Endothelial cell of umbilical vein (primary cell): Measurements from ENCODE around the gene RSPRY1. TPM values are rescaled to one million over a fixed set of nuclear protein-coding genes. Genes with fewer than 3 reads are reported as not detected.

Experiments used
- BruUV-seq: library from RNA; stranded (reverse); fragments of 400-500 nt; replicated peaks from 2 replicates; lab custom pipeline; 2021; lab: Mats Ljungman, UMichigan
- CTCF ChIA-PET: fragments of 300-600, 350-600 bp; sonication (Branson Sonifier 250); formaldehyde crosslinking; loops from one replicate; lab custom pipeline; 2021; ENCODE audit warnings: antibody characterized with exemption, inconsistent platforms; lab: Charles Lee
- POLR2A ChIA-PET: fragments of 300-600, 350-600 bp; sonication (Branson Sonifier 250); formaldehyde crosslinking; loops from one replicate; lab custom pipeline; 2021; ENCODE audit warnings: antibody characterized with exemption, inconsistent platforms; lab: Charles Lee
- DNase-seq: peaks from one replicate; pipeline ENCODE4 v3.0.0-alpha.2; 2011; ENCODE audit warnings: low read depth, low spot score
- FAIRE-seq: peaks from 2 replicates; lab custom pipeline; 2011; peaks lifted over from hg19 to GRCh38; lab: Jason Lieb, UNC
- H2AFZ ChIP-seq: 2 replicates; pipeline ENCODE4 v1.6.0; 2012; ENCODE audit warnings: low read depth, low read length, control low read depth, inconsistent platforms
- H3K27ac ChIP-seq: 2 replicates; pipeline ENCODE4 v1.5.1; 2011; ENCODE audit warnings: low read depth, mild to moderate bottlenecking, control low read depth, low read length, moderate library complexity; ENCODE audit not compliant: insufficient read depth
- H3K27me3 ChIP-seq, 2 experiments: 2 replicates each; pipeline versions ENCODE4 v1.6.0 to v1.6.1; 2011; ENCODE audit warnings: low read length in 2 of 2, mixed read lengths in 1 of 2; ENCODE audit not compliant: control insufficient read depth in 2 of 2, insufficient read depth in 2 of 2
- H3K36me3 ChIP-seq, 2 experiments: 2 replicates in 1 of 2; 3 replicates in 1 of 2; pipeline ENCODE4 v1.5.1; 2011; ENCODE audit warnings: low read length in 2 of 2, mild to moderate bottlenecking in 1 of 2, moderate library complexity in 1 of 2; ENCODE audit not compliant: control insufficient read depth in 2 of 2, insufficient read depth in 2 of 2; ENCODE audit errors: extremely low read depth in 1 of 2
- H3K4me1 ChIP-seq: 3 replicates; pipeline ENCODE4 v1.5.1; 2011; ENCODE audit warnings: mild to moderate bottlenecking, low read length; ENCODE audit not compliant: control insufficient read depth, insufficient read depth; ENCODE audit errors: extremely low read depth
- H3K4me2 ChIP-seq: 2 replicates; pipeline ENCODE4 v1.6.1; 2011; ENCODE audit warnings: low read length, control low read depth, mixed read lengths; ENCODE audit not compliant: insufficient read depth
- H3K4me3 ChIP-seq, 3 experiments: fragments of 200-600 bp in 1 of 3; sonication (generic), shearing (Covaris generic) in 1 of 3; replicated peaks in 1 of 3; 2 replicates each; pipeline ENCODE4 v1.5.1; 2011 to 2016; ENCODE audit warnings: control low read depth in 3 of 3, low read length in 3 of 3, mild to moderate bottlenecking in 2 of 3, inconsistent platforms in 1 of 3, low read depth in 1 of 3, moderate library complexity in 1 of 3; ENCODE audit not compliant: insufficient read depth in 1 of 3
- H3K79me2 ChIP-seq: 2 replicates; pipeline ENCODE4 v1.6.0; 2012; ENCODE audit warnings: low read length, inconsistent platforms; ENCODE audit not compliant: control insufficient read depth, insufficient read depth
- H3K9ac ChIP-seq: replicated peaks from 2 replicates; pipeline ENCODE3; 2011; ENCODE audit warnings: low read length, control low read depth; ENCODE audit not compliant: insufficient read depth; ENCODE audit errors: extremely low read depth
- H3K9me1 ChIP-seq: replicated peaks from 3 replicates; pipeline ENCODE4 v1.6.0; 2011; ENCODE audit warnings: mild to moderate bottlenecking, low read length; ENCODE audit not compliant: control insufficient read depth, insufficient read depth; ENCODE audit errors: extremely low read depth
- H3K9me3 ChIP-seq: replicated peaks from 2 replicates; pipeline ENCODE4 v1.5.1; 2012; ENCODE audit warnings: low read length, inconsistent platforms; ENCODE audit not compliant: control insufficient read depth, insufficient read depth
- H4K20me1 ChIP-seq: replicated peaks from 2 replicates; pipeline ENCODE3; 2011; ENCODE audit warnings: mild to moderate bottlenecking, low read length; ENCODE audit not compliant: control insufficient read depth, insufficient read depth; ENCODE audit errors: extremely low read depth
- CTCF ChIP-seq, 2 donors: IDR thresholded peaks; 1 replicate in 1 of 2; 2 replicates in 1 of 2; pipeline ENCODE4 v1.5.1; 2011; ENCODE audit warnings: low read length in 2 of 2, mild to moderate bottlenecking in 2 of 2, moderate library complexity in 2 of 2, control low read depth in 1 of 2, inconsistent platforms in 1 of 2, low read depth in 1 of 2; ENCODE audit not compliant: insufficient read depth in 1 of 2; ENCODE audit errors: extremely low read depth in 1 of 2
- EZH2 ChIP-seq: IDR thresholded peaks from 2 replicates; pipeline ENCODE4 v1.6.1; 2012; ENCODE audit warnings: borderline replicate concordance, low read depth, mild to moderate bottlenecking, moderate library complexity, low read length, inconsistent platforms; ENCODE audit not compliant: severe bottlenecking
- FOS ChIP-seq: IDR thresholded peaks from 2 replicates; pipeline ENCODE4 v1.6.1; 2011; ENCODE audit warnings: mild to moderate bottlenecking, low read length, moderate library complexity, borderline replicate concordance; ENCODE audit not compliant: insufficient read depth
- GATA2 ChIP-seq: IDR thresholded peaks from 2 replicates; pipeline ENCODE4 v1.7.0; 2011; ENCODE audit warnings: low read depth, mild to moderate bottlenecking, moderate library complexity, mixed read lengths, low read length; ENCODE audit not compliant: insufficient read length, insufficient read depth
- JUN ChIP-seq: IDR thresholded peaks from 2 replicates; pipeline ENCODE4 v1.6.1; 2011; ENCODE audit warnings: borderline replicate concordance, low read depth; ENCODE audit not compliant: insufficient read length, insufficient read depth
- MAX ChIP-seq: IDR thresholded peaks from 2 replicates; pipeline ENCODE4 v1.6.1; 2011; ENCODE audit not compliant: insufficient read depth, insufficient read length
- MYC ChIP-seq: IDR thresholded peaks from one replicate; pipeline ENCODE4 v1.6.1; 2011; ENCODE audit warnings: mild to moderate bottlenecking, low read depth, low read length
- POLR2A ChIP-seq: IDR thresholded peaks from 2 replicates; pipeline ENCODE4 v1.6.1; 2012; ENCODE audit warnings: low read depth, mild to moderate bottlenecking, control low read depth, low read length
- POLR2AphosphoS5 ChIP-seq: IDR thresholded peaks from 2 replicates; pipeline ENCODE4 v1.6.1; 2012; ENCODE audit warnings: low read depth, mild to moderate bottlenecking, control low read depth, low read length, moderate library complexity; ENCODE audit not compliant: insufficient read depth
- dilution Hi-C: fragments of 300-500 bp; cut with MboI; formaldehyde crosslinking; loops from one replicate; pipeline ENCODE4 v1.15.0; 2019; ENCODE audit warnings: low sequenced_read_pairs; ENCODE audit not compliant: extremely low pct_ligation_motif_present
- intact Hi-C: fragments of 100-400 bp; cut with micrococcal nuclease; formaldehyde crosslinking; loops from one replicate; pipeline ENCODE4 v1.10.0; 2022
- polyA plus RNA-seq, 4 experiments: library from polyadenylated mRNA; depleted of rRNA in 3 of 4; stranded (reverse) in 3 of 4; unstranded in 1 of 4; fragments of >200 nt; gene quantifications; 2 replicates each; pipeline versions ENCODE4 v1.2.1 to v1.2.3, GENCODE V29; 2011 to 2012; ENCODE audit warnings: missing spikeins in 1 of 4
- total RNA-seq: library from RNA; stranded (reverse); gene quantifications from 2 replicates; pipeline ENCODE4 v1.2.3, GENCODE V29; 2021

Gene RSPRY1
- total and polyA plus RNA-seq, 2 donors (not counting 3 experiments of a cell fraction or from before 2014, with no cell fraction given) = 28.5 to 55.1 TPM

GRCh38 chr16:57148481-57148880 lies 37.6 kb upstream of the RSPRY1 start:
- ChIA-PET POLR2A (interaction anchor here (1.5 kb wide), 1 partner anchor 56 kb away, joined by 5 read pairs; the partner anchor contains the start of gene CPNE2), CTCF (interaction anchor here (1.0 to 6.4 kb wide), 4 partner anchors 8 to 56 kb away, joined by 3 to 57 read pairs (median 6); partner anchors contain the start of gene CPNE2)
- Histone ChIP-seq H3K4me1 (peaks cover 48% of the 10 kb centered on the region), H3K27me3 (no peaks in the 10 kb centered on the region), H4K20me1 (no peaks in the 10 kb centered on the region), H3K36me3 (peaks cover 0 to 5% of the 10 kb centered on the region in 2 experiments), H3K9me3 (no peaks in the 10 kb centered on the region), H3K79me2 (no peaks in the 10 kb centered on the region), H3K27ac (peak overlapping the region; percentile 84), H2AFZ (no peak overlapping the region), H3K9me1 (no peaks in the 10 kb centered on the region), H3K9ac (peak overlapping the region; percentile 31), H3K4me3 (no peak overlapping the region), H3K4me2 (peak overlapping the region; percentile 67)
- DNase-seq (no peak), FAIRE-seq (peak; percentile 50)
- dilution Hi-C loops = loop anchor here (5.0 kb wide), 1 partner anchor 34 kb away; no protein-coding TSS in a partner anchor
- TF ChIP-seq GATA2 (no peak), POLR2AphosphoS5 (no peak), MAX (no peak), MYC (no peak), POLR2A (no peak)
- BruUV-seq = no TSS peak
- intact Hi-C loops = no loop called here

- dilution Hi-C loops = loop anchor here (5.0 kb wide), 1 partner anchor 33 kb away; no protein-coding TSS in a partner anchor
- H3K79me2 ChIP-seq = no peaks in the 10 kb centered on the region
Measured at GRCh38 chr16:57149391-57149790, 36.7 kb upstream of the RSPRY1 start.

More at GRCh38 chr16:57149391-57149790, 36.7 kb upstream of the RSPRY1 start:
- TF ChIP-seq FOS = no peak
- no peak for TF ChIP-seq JUN
- TF ChIP-seq POLR2AphosphoS5 = no peak
- no peak for TF ChIP-seq MYC
- no peak for TF ChIP-seq CTCF (IDR thresholded peaks at IDR 0.05; ENCODE audit: extremely low read depth in 1 of 2, insufficient read depth in 1 of 2, low read depth in 1 of 2, low read length in 2 of 2)
- no peak for TF ChIP-seq POLR2A
- TF ChIP-seq GATA2 = no peak
- TF ChIP-seq MAX = no peak
- no peak for TF ChIP-seq EZH2
- H3K9me3 ChIP-seq = no peaks in the 10 kb centered on the region
- H3K36me3 ChIP-seq = peaks cover 0 to 14% of the 10 kb centered on the region in 2 experiments
- DNase-seq (no peak), FAIRE-seq (no peak)
- H2AFZ ChIP-seq = no peak overlapping the region
- no peak overlapping the region for H3K4me3 ChIP-seq
- BruUV-seq = no TSS peak
- intact Hi-C loops = no loop called here
- H3K27me3 ChIP-seq = no peaks in the 10 kb centered on the region
- ChIA-PET POLR2A (no interaction called here), CTCF (interaction anchor here (0.7 to 6.4 kb wide), 4 partner anchors 12 to 56 kb away, joined by 3 to 57 read pairs (median 4); partner anchors contain the start of gene CPNE2)
- no peaks in the 10 kb centered on the region for H4K20me1 ChIP-seq
- H3K4me2 ChIP-seq = no peak overlapping the region
- no peak overlapping the region for H3K9ac ChIP-seq
- H3K4me1 ChIP-seq = peaks cover 45% of the 10 kb centered on the region
- no peaks in the 10 kb centered on the region for H3K9me1 ChIP-seq
- no peak overlapping the region for H3K27ac ChIP-seq
